HepG2 (cell line): Measurements from ENCODE around the gene OSCP1.

Source experiments
- FOSL1 ChIP-seq: sonication (generic); formaldehyde crosslinking; IDR thresholded peaks from 2 replicates; pipeline ENCODE4 v1.9.0; 2021; ENCODE audit warnings: missing genetic modification reagents, borderline replicate concordance
- FOXP1 ChIP-seq, 2 experiments: fragments of 450-650 bp in 1 of 2; IDR thresholded peaks; 2 replicates each; pipeline ENCODE4 v1.6.1; 2017 to 2018; ENCODE audit warnings: antibody characterized with exemption in 1 of 2
- HOXA7 ChIP-seq: sonication (generic); formaldehyde crosslinking; IDR thresholded peaks from 2 replicates; pipeline ENCODE4 v1.8.1; 2022; ENCODE audit warnings: mild to moderate bottlenecking, missing genetic modification reagents, moderate library complexity
- RAD21 ChIP-seq: fragments of 450-650 bp; formaldehyde crosslinking; IDR thresholded peaks from 2 replicates; pipeline ENCODE4 v1.5.0; 2020; ENCODE audit warnings: mild to moderate bottlenecking
- ZBTB42 ChIP-seq: sonication (generic); formaldehyde crosslinking; IDR thresholded peaks from 2 replicates; pipeline ENCODE4 v1.5.0; 2020; ENCODE audit warnings: mild to moderate bottlenecking, missing genetic modification reagents
- ZNF235 ChIP-seq: sonication (generic); formaldehyde crosslinking; IDR thresholded peaks from 2 replicates; pipeline ENCODE4 v1.8.1; 2023; ENCODE audit warnings: mild to moderate bottlenecking, missing genetic modification reagents, borderline replicate concordance
- ZNF354B ChIP-seq: sonication (generic); formaldehyde crosslinking; IDR thresholded peaks from 2 replicates; pipeline ENCODE4 v1.8.0; 2022; ENCODE audit warnings: mild to moderate bottlenecking, missing genetic modification reagents
- TF ChIP-seq, protein P1 (sequence below): sonication (generic); formaldehyde crosslinking; IDR thresholded peaks from 2 replicates; pipeline ENCODE4 v1.5.0; 2020; ENCODE audit warnings: mild to moderate bottlenecking, missing genetic modification reagents, moderate library complexity
- TF ChIP-seq, protein P2 (sequence below): sonication (generic); formaldehyde crosslinking; IDR thresholded peaks from 2 replicates; pipeline ENCODE4 v1.8.0; 2022; ENCODE audit warnings: mild to moderate bottlenecking, missing genetic modification reagents, moderate library complexity
- TF ChIP-seq, protein P3 (sequence below), 2 experiments: sonication (generic) in 1 of 2; formaldehyde crosslinking in 1 of 2; IDR thresholded peaks; 2 replicates each; pipeline versions ENCODE4 v1.5.1 to v1.6.1; 2011 to 2020; ENCODE audit warnings: borderline replicate concordance in 1 of 2, low read depth in 1 of 2, low read length in 1 of 2, mild to moderate bottlenecking in 1 of 2, missing genetic modification reagents in 1 of 2, moderate library complexity in 1 of 2
- TF ChIP-seq, protein P4 (sequence below): sonication (generic); formaldehyde crosslinking; IDR thresholded peaks from 2 replicates; pipeline ENCODE4 v1.4.0; 2020; ENCODE audit warnings: missing genetic modification reagents
- TF ChIP-seq, protein P5 (sequence below): IDR thresholded peaks from 2 replicates; pipeline ENCODE4 v1.6.1; 2016; ENCODE audit warnings: control low read depth

DNA sequence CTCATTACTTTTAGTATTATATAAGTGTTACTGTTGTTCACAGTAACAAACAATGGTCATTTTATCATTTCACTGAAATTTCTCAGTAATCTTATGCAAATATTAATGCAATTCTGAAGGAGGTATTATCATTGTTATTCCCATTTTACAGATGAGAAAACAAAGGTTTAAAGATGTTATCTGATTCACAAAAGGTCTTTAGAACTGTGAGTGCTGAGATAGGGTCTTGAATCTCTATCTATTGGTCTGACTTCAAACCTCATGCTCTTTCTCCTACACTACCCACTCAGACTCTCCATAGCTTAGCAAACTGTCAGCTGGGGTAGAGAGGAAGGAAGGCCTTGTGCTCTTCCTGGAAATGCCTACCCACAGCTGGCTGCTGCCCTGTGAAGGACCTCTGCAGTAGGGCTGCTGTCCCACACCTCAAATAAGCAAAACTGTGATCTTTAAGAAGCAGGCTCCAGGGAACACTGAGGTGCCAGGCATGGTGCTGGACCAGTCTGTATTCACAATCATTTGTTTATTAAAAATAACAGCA, 6.2 kb upstream of the OSCP1 start:
- TF ChIP-seq, protein P1, sequence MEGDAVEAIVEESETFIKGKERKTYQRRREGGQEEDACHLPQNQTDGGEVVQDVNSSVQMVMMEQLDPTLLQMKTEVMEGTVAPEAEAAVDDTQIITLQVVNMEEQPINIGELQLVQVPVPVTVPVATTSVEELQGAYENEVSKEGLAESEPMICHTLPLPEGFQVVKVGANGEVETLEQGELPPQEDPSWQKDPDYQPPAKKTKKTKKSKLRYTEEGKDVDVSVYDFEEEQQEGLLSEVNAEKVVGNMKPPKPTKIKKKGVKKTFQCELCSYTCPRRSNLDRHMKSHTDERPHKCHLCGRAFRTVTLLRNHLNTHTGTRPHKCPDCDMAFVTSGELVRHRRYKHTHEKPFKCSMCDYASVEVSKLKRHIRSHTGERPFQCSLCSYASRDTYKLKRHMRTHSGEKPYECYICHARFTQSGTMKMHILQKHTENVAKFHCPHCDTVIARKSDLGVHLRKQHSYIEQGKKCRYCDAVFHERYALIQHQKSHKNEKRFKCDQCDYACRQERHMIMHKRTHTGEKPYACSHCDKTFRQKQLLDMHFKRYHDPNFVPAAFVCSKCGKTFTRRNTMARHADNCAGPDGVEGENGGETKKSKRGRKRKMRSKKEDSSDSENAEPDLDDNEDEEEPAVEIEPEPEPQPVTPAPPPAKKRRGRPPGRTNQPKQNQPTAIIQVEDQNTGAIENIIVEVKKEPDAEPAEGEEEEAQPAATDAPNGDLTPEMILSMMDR (CRISPR knock-in tag), result no peak
- TF ChIP-seq, protein P2, sequence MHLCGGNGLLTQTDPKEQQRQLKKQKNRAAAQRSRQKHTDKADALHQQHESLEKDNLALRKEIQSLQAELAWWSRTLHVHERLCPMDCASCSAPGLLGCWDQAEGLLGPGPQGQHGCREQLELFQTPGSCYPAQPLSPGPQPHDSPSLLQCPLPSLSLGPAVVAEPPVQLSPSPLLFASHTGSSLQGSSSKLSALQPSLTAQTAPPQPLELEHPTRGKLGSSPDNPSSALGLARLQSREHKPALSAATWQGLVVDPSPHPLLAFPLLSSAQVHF, result no peak
- no peak for TF ChIP-seq FOSL1 (CRISPR knock-in tag)
- TF ChIP-seq ZNF354B, result no peak
- no peak for TF ChIP-seq ZNF235 (CRISPR knock-in tag)
- no peak for TF ChIP-seq RAD21 (CRISPR knock-in tag)
- TF ChIP-seq, protein P3, sequence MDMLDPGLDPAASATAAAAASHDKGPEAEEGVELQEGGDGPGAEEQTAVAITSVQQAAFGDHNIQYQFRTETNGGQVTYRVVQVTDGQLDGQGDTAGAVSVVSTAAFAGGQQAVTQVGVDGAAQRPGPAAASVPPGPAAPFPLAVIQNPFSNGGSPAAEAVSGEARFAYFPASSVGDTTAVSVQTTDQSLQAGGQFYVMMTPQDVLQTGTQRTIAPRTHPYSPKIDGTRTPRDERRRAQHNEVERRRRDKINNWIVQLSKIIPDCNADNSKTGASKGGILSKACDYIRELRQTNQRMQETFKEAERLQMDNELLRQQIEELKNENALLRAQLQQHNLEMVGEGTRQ (IDR thresholded peaks at IDR 0.05; ENCODE audit: low read depth, low read length), result no peak
- TF ChIP-seq, protein P3 (CRISPR knock-in tag; IDR thresholded peaks at IDR 0.05; ENCODE audit: borderline replicate concordance), result no peak
- TF ChIP-seq, protein P4, sequence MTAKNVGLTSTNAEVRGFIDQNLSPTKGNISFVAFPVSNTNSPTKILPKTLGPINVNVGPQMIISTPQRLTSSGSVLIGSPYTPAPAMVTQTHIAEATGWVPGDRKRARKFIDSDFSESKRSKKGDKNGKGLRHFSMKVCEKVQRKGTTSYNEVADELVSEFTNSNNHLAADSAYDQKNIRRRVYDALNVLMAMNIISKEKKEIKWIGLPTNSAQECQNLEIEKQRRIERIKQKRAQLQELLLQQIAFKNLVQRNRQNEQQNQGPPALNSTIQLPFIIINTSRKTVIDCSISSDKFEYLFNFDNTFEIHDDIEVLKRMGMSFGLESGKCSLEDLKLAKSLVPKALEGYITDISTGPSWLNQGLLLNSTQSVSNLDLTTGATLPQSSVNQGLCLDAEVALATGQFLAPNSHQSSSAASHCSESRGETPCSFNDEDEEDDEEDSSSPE (CRISPR knock-in tag), result no peak
- no peak for TF ChIP-seq FOXP1 (IDR thresholded peaks at IDR 0.05)
- TF ChIP-seq FOXP1 (CRISPR knock-in tag; IDR thresholded peaks at IDR 0.05), result no peak
- TF ChIP-seq, protein P5, sequence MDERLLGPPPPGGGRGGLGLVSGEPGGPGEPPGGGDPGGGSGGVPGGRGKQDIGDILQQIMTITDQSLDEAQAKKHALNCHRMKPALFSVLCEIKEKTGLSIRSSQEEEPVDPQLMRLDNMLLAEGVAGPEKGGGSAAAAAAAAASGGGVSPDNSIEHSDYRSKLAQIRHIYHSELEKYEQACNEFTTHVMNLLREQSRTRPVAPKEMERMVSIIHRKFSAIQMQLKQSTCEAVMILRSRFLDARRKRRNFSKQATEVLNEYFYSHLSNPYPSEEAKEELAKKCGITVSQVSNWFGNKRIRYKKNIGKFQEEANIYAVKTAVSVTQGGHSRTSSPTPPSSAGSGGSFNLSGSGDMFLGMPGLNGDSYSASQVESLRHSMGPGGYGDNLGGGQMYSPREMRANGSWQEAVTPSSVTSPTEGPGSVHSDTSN (CRISPR knock-in tag), result no peak
- TF ChIP-seq ZBTB42, result no peak
- no peak for TF ChIP-seq HOXA7 (CRISPR knock-in tag)
